A673 (cell line): ENCODE data around the gene AGTPBP1. TPM values are rescaled to one million over a fixed set of nuclear protein-coding genes. Genes with fewer than 3 reads are reported as not detected.

Experiments
- BruUV-seq: library from RNA; stranded (reverse); fragments of 400-500 nt; replicated peaks from 2 replicates; lab custom pipeline; 2021; lab: Mats Ljungman, UMichigan
- CTCF ChIA-PET: fragments of 300-600 bp; sonication (Branson Sonifier 250); formaldehyde crosslinking; loops from one replicate; lab custom pipeline; 2022; ENCODE audit warnings: antibody characterized with exemption; lab: Charles Lee
- POLR2A ChIA-PET: fragments of 300-600 bp; sonication (Branson Sonifier 250); formaldehyde crosslinking; loops from one replicate; lab custom pipeline; 2022; ENCODE audit warnings: antibody characterized with exemption; ENCODE audit not compliant: low non-redundant PET; lab: Charles Lee
- DNase-seq: peaks from one replicate; pipeline ENCODE4 v3.0.0-alpha.2; 2015; ENCODE audit warnings: low spot score
- H3K27ac ChIP-seq: fragments of 200-600 bp; sonication (generic); 2 replicates; pipeline ENCODE4 v1.5.1; 2016; ENCODE audit warnings: mixed run types, low read depth, mild to moderate bottlenecking, mixed read lengths, antibody characterized with exemption, low read length; ENCODE audit not compliant: poor library complexity, severe bottlenecking
- H3K27me3 ChIP-seq: fragments of 200-600 bp; sonication (generic); replicated peaks from 2 replicates; pipeline ENCODE4 v1.6.1; 2017; ENCODE audit warnings: mixed run types, low read depth, mild to moderate bottlenecking, mixed read lengths, antibody characterized with exemption, low read length; ENCODE audit not compliant: insufficient read depth, poor library complexity
- H3K36me3 ChIP-seq: fragments of 200-600 bp; sonication (generic); 2 replicates; pipeline ENCODE4 v1.6.1; 2016; ENCODE audit warnings: mixed run types, mild to moderate bottlenecking, mixed read lengths, antibody characterized with exemption, low read length; ENCODE audit not compliant: insufficient read depth, poor library complexity, severe bottlenecking
- H3K4me1 ChIP-seq: fragments of 200-600 bp; sonication (generic); 2 replicates; pipeline ENCODE4 v1.6.1; 2017; ENCODE audit warnings: mixed run types, mild to moderate bottlenecking, mixed read lengths, antibody characterized with exemption, low read length; ENCODE audit not compliant: insufficient read depth, poor library complexity, severe bottlenecking
- H3K4me3 ChIP-seq: fragments of 200-600 bp; sonication (generic); 2 replicates; pipeline ENCODE4 v1.5.1; 2016; ENCODE audit warnings: low read depth, mixed run types, mild to moderate bottlenecking, mixed read lengths, low read length; ENCODE audit not compliant: poor library complexity, severe bottlenecking
- H3K9me3 ChIP-seq: fragments of 200-600 bp; sonication (generic); 2 replicates; pipeline ENCODE4 v1.6.1; 2016; ENCODE audit warnings: mixed run types, low read depth, mild to moderate bottlenecking, mixed read lengths, antibody characterized with exemption, low read length; ENCODE audit not compliant: poor library complexity, severe bottlenecking
- EZH2 ChIP-seq: fragments of 200-600 bp; sonication (generic); IDR thresholded peaks from 2 replicates; pipeline ENCODE4 v1.6.1; 2017; ENCODE audit warnings: borderline replicate concordance, low read depth, mild to moderate bottlenecking, mixed read lengths, antibody characterized with exemption, low read length; ENCODE audit not compliant: poor library complexity, severe bottlenecking
- intact Hi-C: fragments of 100-400 bp; cut with micrococcal nuclease; formaldehyde crosslinking; loops from one replicate; pipeline ENCODE4 v1.10.0; 2022; ENCODE audit not compliant: unreplicated experiment
- total RNA-seq: library from RNA; stranded (reverse); gene quantifications from 2 replicates; pipeline ENCODE4 v1.2.3, GENCODE V29; 2021
- TF ChIP-seq, protein P1 (sequence below): fragments of 300-800, 200-600 bp; sonication (generic); conservative IDR thresholded peaks from 2 replicates; pipeline ENCODE4 v1.5.1; 2017; ENCODE audit warnings: low read depth, mild to moderate bottlenecking, antibody characterized with exemption, low read length, moderate library complexity, mixed read lengths

The AGTPBP1 gene
- total RNA-seq, 1 experiment from 2014 or later = 24.7 TPM

DNA sequence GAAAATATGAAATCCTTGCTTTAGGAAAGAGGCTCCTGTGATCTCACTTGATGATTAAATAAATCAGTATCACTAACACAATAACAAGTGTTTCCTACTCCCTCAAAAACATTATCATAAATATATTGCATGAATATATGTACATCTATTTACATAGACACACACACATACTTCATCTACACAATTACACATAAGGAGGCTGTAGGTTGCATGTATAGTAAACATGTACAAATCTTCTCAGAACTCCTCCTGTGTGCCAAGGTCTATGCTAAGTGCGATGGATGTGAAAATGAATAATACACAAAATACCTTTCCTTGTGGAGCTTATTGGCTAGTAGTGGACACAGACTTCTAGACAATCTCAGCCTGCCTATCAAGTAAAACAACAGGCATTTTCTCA is 239.9 kb downstream of the AGTPBP1 start:
- intact Hi-C loops = loop anchor here (10.0 kb wide), 1 partner anchor 283 kb away; no protein-coding TSS in a partner anchor
- ChIA-PET CTCF (no interaction called here), POLR2A (no interaction called here)
- no peak overlapping the region for H3K4me3 ChIP-seq
- no peak for TF ChIP-seq EZH2
- TF ChIP-seq, protein P1, sequence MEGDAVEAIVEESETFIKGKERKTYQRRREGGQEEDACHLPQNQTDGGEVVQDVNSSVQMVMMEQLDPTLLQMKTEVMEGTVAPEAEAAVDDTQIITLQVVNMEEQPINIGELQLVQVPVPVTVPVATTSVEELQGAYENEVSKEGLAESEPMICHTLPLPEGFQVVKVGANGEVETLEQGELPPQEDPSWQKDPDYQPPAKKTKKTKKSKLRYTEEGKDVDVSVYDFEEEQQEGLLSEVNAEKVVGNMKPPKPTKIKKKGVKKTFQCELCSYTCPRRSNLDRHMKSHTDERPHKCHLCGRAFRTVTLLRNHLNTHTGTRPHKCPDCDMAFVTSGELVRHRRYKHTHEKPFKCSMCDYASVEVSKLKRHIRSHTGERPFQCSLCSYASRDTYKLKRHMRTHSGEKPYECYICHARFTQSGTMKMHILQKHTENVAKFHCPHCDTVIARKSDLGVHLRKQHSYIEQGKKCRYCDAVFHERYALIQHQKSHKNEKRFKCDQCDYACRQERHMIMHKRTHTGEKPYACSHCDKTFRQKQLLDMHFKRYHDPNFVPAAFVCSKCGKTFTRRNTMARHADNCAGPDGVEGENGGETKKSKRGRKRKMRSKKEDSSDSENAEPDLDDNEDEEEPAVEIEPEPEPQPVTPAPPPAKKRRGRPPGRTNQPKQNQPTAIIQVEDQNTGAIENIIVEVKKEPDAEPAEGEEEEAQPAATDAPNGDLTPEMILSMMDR = no peak
- no peak for DNase-seq
- H3K9me3 ChIP-seq = peaks cover 6% of the 10 kb centered on the region
- H3K4me1 ChIP-seq = no peaks in the 10 kb centered on the region
- BruUV-seq = no TSS peak
- no peak overlapping the region for H3K27ac ChIP-seq
- H3K27me3 ChIP-seq = peaks cover 4% of the 10 kb centered on the region
- no peaks in the 10 kb centered on the region for H3K36me3 ChIP-seq

GRCh38 chr9:85501456-85501855 is 240.3 kb downstream of the AGTPBP1 start:
- DNase-seq = no peak
- Histone ChIP-seq H3K27me3 (peaks cover 4% of the 10 kb centered on the region), H3K4me3 (no peak overlapping the region), H3K9me3 (peaks cover 6% of the 10 kb centered on the region), H3K27ac (no peak overlapping the region), H3K36me3 (no peaks in the 10 kb centered on the region), H3K4me1 (no peaks in the 10 kb centered on the region)
- CTCF ChIA-PET = no interaction called here
- intact Hi-C loops = loop anchor here (10.0 kb wide), 1 partner anchor 283 kb away; no protein-coding TSS in a partner anchor
- BruUV-seq = no TSS peak
- POLR2A ChIA-PET = no interaction called here
- TF ChIP-seq EZH2 = no peak
- TF ChIP-seq, protein P1 = no peak

Other genes with a start within 250 kb of the AGTPBP1 start
- gene NAA35, start 199.2 kb upstream of the AGTPBP1 start, total RNA-seq = 28.4 TPM in 2 replicates